ENCODE data around the gene DDI2. TPM values are rescaled to one million over a fixed set of nuclear protein-coding genes. Genes with fewer than 3 reads are reported as not detected.

DDI2 gene
- total RNA-seq, 1 experiment from 2014 or later, result 9.4 TPM

DNA sequence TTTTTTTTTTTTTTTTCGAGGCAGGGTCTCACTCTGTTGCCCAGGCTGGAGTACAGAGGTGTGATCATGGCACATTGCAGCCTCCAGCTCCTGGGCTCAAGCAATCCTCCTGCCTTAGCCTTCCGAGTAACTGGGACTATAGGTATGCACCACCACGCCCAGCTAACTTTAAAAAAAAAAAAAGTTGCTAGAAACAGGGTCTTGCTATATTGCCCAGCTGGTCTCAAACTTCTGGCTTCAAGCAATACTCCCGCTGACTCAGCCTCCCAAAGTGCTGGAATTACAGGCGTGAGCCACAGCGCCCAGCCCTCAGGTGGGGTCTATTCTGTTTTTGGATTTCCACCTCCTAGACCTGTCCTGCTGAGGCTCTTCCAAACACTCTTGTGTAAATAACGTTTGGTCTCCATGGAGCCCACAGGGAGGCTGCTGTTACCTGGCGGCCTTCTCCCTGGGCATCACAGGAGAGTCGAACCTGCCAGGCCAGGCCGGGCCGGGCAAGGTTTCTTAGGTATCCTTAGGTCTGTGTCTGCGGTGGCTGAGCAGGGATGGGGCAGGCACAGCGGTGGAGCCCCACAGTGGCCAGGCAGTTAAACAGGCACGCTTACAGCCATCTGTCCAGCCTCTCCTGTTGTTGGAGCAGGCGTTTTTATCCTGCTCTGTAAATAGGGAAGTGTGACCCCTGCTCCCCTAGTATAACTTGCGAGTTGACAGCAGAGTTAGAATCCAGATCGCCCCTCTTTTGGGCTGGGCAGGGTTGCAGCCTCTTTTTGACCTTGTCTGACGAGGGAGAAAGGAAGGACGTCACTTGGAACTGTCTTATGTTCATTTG, 85.7 kb downstream of the DDI2 start:
- DNase-seq (ENCODE audit: low read depth), result peak; percentile 43

GRCh38 chr1:15703562-15703961, 86.3 kb downstream of the DDI2 start:
- DNase-seq (ENCODE audit: low read depth), result peak; percentile 80

- no peak for DNase-seq (ENCODE audit: low read depth)
These were observed 87.4 kb downstream of the DDI2 start for GRCh38 chr1:15704526-15705183.

DNA sequence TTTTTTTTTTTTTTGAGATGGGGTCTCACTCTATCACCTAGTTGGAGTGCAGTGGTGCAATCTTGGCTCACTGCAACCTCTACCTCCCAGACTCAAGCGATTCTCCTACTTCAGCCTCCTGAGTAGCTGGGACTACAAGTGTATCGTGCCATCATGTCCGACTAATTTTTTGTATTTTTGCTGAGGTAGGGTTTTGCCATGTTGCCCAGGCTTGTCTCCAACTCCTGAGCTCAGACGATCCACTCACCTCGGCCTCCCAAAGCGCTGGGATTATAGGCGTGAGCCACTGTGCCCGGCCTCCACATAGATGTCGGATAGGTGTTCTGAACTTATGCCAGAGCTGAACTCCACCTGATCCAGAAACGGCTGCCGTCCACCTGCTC, 87.9 kb downstream of the DDI2 start:
- DNase-seq (ENCODE audit: low read depth), result no peak

DNA sequence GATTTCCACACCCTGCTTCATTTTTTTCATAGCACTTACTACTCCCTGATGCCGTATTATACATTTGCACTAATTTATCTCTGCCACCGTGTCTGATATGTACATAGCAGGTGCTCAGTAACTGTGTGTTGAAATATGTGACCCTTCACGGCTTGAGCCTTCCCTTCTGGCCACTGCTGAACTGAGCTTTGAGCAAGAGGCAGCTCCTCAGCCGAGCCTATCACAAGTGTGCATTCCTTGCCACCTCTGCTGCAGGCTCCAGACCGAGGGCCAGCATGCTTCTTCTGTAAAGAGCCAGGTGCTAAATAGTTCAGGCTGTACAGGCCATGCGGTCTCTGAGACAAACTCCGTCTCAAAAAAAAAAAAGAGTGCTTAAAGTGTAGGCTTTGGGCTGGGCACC, 89.5 kb downstream of the DDI2 start:
- no peak for DNase-seq (ENCODE audit: low read depth)

GRCh38 chr1:15707239-15707925, 90.1 kb downstream of the DDI2 start:
- DNase-seq (ENCODE audit: low read depth), result no peak

DNA sequence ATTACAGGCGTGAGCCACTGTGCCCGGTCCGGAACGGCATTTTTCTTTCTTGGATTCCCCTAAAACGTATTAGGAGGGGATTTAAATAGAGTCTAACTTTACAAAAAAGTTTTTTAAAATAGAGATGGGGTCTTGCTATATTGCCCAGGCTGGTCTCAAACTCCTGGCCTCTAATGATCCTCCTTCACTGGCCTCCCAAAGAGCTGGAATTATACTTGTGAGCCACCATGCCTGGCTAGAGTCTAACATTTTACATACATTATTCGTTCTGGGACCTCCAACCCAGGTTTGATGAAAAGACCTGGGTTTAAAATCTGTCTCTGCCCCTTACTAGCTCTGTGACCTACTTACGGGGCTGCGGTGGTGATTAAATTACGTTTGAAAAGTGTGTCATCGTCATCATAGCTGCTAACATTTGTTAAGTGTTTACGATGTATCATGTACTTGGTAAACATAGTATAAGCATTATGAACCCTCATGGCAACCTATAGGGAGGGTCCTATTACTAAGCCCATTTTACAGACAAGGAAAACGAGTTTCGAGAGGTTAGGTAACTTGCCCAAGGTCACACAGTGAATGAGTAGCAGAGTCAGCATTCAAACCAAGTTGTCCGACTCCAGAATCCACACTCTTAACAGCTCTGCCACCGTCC, 91.4 kb downstream of the DDI2 start:
- no peak for DNase-seq (ENCODE audit: low read depth)

GRCh38 chr1:15709226-15709625, 92.0 kb downstream of the DDI2 start:
- DNase-seq (ENCODE audit: low read depth), result no peak

GRCh38 chr1:15712168-15712567, 94.9 kb downstream of the DDI2 start:
- DNase-seq (ENCODE audit: low read depth), result no peak

DNA sequence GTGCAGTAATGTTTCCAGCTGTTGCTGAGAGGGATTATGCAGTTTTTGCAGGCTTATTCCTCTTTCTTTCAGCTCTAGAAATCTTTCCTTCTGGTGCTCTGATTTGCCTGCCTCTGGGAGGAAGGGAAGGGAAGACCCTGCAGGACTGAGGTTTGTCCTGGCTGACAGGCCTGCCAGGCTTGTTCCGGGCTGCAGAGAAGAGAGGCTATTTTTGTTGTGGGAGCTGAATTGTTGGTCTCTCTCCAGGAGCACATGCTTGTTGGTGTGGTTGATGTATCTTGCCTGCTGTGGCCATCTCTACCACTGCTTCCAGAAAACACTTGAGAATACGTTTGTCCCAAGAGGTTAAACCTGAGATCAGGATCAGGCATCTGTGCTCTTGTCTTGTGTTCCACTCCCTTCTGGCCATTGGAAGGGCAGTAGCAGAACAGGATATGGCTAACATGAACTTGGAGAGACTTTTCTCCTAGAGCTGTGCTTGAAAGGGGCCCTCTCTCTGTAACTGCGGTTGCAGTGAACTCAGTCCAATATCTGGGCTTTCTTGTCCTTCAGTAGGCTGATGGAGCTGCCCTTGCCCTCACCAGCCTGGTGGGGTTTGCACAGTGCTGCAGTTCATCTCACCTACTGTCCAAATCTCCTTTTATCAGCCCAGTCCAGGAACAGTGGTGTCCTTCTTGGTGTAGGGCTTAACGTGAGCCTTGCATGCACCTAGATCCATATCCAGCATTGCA, 97.3 kb downstream of the DDI2 start:
- DNase-seq (ENCODE audit: low read depth), result no peak

DNA sequence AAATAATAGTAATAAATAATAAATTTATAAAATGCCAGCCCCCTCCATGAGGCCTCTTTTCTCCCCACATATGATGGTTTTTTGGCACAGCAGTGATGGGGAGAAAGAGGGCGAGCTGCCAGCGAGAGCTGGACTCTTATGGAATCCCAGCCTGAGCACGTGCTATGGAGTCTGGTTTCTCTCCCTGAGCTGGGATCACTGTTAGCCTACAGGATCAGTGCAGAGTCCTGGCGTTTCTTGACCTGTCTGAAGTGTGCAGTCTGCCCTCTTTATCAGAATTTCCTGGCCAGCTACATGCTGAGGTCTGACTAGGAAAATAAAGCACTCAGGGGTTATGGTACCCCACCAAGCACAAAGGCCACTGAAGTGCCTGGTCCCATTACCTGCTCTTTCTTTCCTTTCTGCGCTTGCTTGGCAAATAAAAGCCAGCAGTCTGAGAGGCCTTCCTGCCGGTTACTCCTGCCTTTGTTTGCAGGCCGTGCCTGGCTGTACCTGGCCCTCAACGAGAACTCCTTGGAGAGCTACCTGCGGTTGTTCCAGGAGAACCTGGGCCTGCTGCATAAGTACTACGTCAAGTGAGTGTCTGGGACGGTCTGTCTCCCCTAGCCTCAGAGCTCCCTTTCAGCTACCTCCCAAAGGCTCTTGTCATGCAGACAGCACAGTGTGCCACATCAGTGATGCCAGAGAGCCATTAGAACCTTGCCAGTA, 100.3 kb downstream of the DDI2 start:
- no peak for DNase-seq (ENCODE audit: low read depth)

DNA sequence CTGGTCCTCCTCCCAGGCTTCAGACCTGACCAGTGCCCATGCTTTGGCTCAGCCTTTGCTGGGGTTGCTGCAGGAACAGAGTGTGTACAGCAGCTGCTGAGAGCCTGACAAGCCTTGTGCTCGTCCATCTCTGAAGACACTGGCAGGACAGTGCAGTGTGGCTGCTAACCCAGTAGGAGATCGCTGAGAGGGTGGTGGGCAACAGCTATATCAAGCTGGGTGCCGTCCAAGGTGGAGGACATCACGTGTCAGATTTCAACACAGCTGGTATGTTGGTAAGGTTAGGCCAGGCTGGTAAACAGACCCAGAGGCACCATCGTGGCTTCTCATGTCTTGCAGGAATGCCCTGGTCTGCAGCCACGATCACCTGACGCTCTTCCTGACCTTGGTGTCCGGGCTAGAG, 100.9 kb downstream of the DDI2 start:
- no peak for DNase-seq (ENCODE audit: low read depth)

Other genes starting within 250 kb of the DDI2 start
- 73.0 and 88.0 TPM in 2 replicates for gene EFHD2, start 207.6 kb upstream of the DDI2 start, total RNA-seq (2014; rRNA removed; shearing (Covaris generic))
- gene CTRC, start 179.0 kb upstream of the DDI2 start, total RNA-seq (2014; rRNA removed; shearing (Covaris generic)), result 7.8 TPM in 1 of 2 replicates, not detected in the other
- gene CELA2A, start 160.7 kb upstream of the DDI2 start, total RNA-seq (2014; rRNA removed; shearing (Covaris generic)), result not detected in 2 replicates
- not detected in 2 replicates for gene CELA2B, start 141.4 kb upstream of the DDI2 start, total RNA-seq (2014; rRNA removed; shearing (Covaris generic))
- 5.5 and 13.4 TPM in 2 replicates for gene CASP9, start 93.2 kb upstream of the DDI2 start, total RNA-seq (2014; rRNA removed; shearing (Covaris generic))
- gene DNAJC16, start 90.6 kb upstream of the DDI2 start, total RNA-seq (2014; rRNA removed; shearing (Covaris generic)), result 10.9 and 11.8 TPM in 2 replicates
- 4.3 and 7.6 TPM in 2 replicates for gene AGMAT, start 32.4 kb upstream of the DDI2 start, total RNA-seq (2014; rRNA removed; shearing (Covaris generic))
- 31.0 and 31.2 TPM in 2 replicates for gene PLEKHM2, start 66.9 kb downstream of the DDI2 start, total RNA-seq (2014; rRNA removed; shearing (Covaris generic))
- 0.39 and 0.40 TPM in 2 replicates for gene SLC25A34, start 118.8 kb downstream of the DDI2 start, total RNA-seq (2014; rRNA removed; shearing (Covaris generic))
- gene TMEM82, start 125.0 kb downstream of the DDI2 start, total RNA-seq (2014; rRNA removed; shearing (Covaris generic)), result not detected in 2 replicates
- 42.1 and 59.7 TPM in 2 replicates for gene FBLIM1, start 141.3 kb downstream of the DDI2 start, total RNA-seq (2014; rRNA removed; shearing (Covaris generic))
- 4.1 and 5.9 TPM in 2 replicates for gene UQCRHL, start 190.2 kb downstream of the DDI2 start, total RNA-seq (2014; rRNA removed; shearing (Covaris generic))
- 14.9 and 22.3 TPM in 2 replicates for gene SPEN, start 230.2 kb downstream of the DDI2 start, total RNA-seq (2014; rRNA removed; shearing (Covaris generic))

Data from Daoy (cell line).